Kasumi-1 (cell line): Measurements from ENCODE around the gene LSMEM2.
"Not testable (repeated sequence)": the region's sequence is repeated elsewhere in the genome, so short reads cannot be mapped to it uniquely, and the experiment has no call there.

Source experiments
- DNase-seq, 2 experiments: peaks; one replicate each; lab custom pipeline; 2025; lab: John Stamatoyannopoulos, UW

The LSMEM2 gene

DNA sequence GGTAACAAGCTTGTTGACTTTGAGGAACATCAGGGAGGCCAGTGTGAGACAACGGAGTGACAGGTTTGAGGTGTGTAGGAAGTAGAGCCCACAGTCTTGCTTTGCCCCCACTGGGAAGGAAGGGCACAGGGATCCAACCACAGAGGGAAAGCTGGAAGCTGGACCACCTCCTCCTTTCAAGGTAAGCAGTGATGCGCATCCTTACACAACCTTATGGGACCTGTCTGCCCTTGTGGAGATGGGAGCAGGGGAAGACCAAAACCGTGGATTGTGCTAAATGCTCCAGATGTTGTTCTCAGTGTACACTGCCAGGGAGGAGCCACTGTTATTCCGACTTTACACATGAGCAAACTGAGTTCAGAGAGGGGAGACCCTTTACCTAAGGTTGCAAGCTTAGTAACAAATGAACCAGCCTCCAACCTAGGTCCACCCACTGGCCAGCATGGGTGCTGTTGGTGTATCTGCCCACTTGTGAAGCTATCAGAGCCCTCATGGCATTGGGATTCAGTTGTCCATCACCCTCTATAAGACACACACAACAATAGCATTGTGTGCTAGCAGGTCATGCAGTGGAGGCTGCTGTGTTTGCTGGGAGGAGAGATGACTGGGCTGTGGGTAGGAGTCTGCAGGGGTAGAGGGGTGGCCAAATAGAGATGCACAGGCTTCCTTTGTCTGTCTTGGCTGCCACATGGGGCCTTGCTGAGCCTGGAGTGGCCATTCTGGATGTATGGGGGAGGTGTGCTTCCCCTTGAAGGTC is 586 bp upstream of the LSMEM2 start:
- DNase-seq = no peak

- DNase-seq = no peak
These were observed 549 bp downstream of the LSMEM2 start for GRCh38 chr3:50279255-50280016.

DNA sequence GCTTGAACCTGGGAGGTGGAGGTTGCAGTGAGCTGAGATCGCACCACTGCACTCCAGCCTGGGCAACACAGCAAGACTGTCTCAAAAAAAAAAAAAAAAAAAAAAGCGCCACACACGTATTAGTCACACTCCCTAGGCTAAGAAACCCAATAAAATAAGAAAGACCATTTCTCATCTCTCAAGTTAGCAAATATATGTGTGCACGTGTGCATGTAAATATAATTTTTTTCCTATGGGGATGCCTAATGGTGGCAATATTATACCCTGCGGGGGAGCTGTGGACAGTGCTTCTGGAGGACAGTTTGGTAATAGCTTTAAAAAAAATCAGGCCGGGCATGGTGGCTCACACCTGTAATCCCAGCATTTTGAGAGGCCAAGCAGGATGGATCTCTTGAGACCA is 5.2 kb downstream of the LSMEM2 start:
- not testable (repeated sequence) for DNase-seq

GRCh38 chr3:50286322-50287227 is 7.7 kb downstream of the LSMEM2 start:
- no peak for DNase-seq

DNA sequence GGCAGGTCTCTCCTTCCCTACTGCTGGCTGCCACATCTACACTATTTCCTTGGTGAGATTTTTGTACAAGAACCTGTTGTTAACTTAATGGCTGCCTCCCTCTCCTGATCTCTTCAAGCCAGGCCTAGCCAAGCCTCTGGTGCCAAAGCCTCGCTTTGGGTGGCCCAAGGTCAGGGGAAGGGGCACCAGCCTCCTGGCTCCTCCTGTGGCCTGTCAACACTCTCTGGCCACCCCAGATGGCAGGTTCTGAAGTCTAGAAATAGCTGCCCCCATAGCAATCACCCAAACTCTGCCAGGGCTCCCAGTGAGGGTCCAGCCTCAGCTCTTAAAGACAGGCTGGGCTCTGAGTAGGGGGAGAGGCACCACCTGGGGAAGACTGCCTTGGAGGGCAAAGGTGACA is 8.4 kb downstream of the LSMEM2 start:
- DNase-seq = no peak

DNA sequence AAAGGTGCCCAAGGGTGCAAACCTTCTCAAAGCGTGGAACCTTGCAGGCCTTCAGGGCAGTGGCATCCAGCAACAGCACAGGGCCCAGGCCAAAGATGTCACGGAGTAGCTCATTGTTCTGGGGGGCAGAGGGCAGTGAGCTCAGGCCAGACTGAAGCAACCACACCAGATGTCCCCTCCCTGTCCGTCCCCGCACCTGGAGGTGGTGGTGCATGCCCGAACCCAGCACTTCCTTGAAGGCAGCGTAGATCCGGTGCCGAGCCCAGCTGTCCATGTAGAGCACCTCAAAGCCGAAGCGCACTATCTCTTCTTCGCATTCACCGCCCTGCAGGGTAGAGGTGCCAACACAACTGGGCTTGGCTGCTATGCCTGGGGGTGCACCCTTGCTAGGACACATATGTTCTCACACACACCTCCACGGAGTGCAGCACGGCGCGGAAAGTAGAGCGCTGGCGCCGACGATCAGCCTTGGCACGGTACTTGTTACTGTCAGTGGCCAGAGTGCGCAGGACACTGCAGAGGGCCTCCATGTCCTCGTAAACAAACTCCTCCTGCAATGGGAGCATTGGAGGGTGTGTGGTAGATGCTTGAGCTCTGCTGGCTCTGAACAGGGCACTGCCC is 9.6 kb downstream of the LSMEM2 start:
- DNase-seq = no peak

DNA sequence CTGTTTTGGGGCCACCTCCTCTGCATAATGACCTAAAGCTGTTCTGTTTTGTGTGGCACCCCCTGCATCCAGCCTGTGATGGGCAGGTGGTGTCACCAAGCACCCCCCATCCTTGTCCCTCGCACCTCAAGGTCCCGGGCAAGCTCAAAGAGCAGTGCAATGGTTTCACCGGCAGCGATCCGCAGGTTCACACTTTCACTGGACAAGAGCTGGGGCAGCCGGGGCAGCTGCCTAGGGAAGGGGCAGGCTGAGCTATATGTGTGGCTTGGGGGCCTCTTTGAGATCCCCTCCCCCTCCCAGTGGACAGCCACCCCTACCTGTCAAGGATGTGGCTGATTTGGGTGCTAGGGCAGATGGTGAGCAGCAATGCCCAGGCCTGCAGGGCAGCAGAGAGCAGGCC is 10.2 kb downstream of the LSMEM2 start:
- no peak for DNase-seq

GRCh38 chr3:50290161-50290641 is 11.3 kb downstream of the LSMEM2 start:
- no peak for DNase-seq

DNA sequence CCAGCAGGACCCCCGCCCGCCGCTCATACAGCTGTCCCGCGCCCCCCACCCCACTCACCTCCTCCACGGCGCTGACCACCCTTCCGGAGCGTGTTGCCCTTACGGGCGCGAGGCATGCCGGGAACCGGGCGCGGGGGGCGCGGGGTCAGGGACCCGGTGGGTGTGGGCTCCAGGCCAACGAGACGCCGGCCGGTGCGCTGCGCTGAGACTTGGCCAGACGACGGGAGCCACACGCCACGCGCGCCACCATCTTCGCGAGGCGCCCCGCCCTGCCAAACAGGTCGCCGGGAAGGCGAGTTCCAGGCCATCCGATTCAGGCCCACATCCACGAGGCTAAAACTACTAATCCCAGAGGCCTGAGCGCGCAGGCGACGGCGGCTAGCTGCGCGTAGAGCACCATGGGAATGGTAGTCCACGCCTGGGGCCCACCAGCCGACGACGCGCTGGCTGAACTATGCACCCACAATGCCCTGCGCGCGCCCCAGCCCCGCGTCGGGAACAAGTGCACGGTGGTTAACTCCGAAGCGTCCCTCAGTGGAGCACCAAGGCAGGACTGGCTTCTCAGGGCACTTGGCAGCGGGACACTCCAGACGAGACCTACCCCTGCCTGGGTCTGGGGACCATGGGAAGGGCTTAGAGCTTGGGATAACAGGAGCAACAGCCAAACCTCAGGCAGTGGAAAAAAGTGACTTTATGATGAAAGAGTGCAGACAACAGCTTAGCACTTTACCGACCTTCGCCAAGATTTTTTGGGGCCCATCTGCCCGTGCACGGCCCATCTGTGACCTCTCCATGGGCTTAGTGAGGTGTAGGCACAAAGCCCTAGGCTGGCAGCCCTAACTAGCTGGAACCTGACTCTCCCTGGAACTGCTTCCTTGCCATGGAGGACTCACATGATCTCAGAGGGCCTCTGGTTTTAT is 13.5 kb downstream of the LSMEM2 start, which contains the start of gene IFRD2:
TSS of gene IFRD2 (minus strand) at position 271 of the 920 bp plus-strand sequence. CDS start at position 116, 155 bp downstream.
- DNase-seq = peak; percentile 95 to 97

DNA sequence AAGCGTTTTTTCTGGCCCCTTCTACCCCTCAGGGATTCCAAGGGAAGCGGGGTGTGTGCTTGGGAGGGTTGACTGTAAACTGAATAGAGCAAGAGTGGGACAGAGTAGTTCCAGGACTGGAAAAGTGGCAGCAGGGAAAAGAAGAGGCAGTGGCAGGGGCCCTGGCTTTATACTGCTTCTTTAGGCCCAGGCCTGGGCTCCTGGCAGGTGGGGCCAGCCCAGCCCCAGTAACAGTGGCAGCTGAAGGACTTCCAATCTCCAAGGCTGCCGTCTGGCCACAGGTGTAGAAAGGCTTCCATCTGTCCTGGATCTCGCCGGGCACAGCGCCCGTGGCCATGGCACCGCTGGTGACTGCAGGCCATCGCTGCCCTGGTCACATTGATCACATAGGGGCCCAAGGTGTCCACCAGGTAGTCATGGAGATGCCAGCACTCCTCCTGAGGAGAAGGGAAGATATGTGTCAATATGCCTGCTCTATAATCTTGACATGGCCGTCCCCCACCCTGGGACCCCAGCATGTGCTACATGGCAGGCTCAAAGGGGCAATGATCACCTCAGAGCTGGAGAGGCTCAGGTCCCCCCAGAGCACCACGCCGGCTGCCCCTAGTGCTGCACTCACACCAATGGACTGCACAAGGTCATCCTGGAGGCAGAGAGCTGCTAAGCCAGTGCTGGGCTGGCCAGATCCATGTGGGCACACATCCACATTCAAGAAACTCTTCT is 14.4 kb downstream of the LSMEM2 start:
- no peak for DNase-seq

- no peak for DNase-seq
These were observed 15.2 kb downstream of the LSMEM2 start for GRCh38 chr3:50294089-50294488.

DNA sequence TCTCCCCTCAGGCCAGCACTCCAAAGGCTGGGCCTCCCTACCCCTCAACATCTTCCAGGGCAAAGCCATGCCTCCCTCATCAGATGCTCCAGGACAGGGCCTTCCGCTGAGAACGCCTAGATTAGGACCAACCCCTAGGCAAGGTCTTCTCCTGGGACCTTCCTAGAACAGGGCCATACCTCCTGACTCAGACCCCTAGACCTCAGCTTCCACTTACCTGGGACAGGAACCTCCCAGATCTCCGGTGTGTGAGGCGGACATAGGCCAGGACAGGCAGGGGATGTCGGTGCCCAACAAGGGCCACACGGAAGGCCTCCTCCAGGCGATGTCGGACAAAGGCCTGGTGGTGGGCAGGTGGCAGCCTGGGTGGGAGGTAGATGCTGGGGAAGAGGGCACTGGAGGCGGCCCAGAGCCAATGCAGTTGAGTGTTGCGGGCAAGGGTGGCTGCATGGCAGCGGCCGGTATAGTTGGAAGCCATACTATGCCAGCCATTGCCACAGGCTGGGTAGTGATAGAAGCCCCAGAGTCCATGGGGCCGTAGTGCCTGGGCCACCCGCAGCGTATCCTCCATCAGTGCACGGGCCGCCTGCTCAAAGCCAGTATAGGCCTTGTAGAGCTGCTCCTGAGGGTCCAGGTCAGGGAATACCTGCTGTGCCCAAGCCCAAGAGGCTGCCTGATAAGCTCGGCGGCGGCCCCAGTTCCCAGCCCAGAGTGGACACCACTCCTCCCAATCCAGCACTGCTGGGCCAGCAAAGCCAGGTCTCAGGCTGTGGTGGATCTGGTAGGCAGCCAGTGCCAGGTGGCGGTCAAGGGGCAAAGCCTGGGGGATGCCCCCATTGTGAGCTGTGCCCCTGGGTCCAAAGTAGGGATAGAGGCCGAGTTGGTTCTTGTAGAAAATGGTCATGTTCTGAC is 15.9 kb downstream of the LSMEM2 start:
- no peak for DNase-seq

- DNase-seq = no peak
These were observed 16.9 kb downstream of the LSMEM2 start for GRCh38 chr3:50295553-50296431.

DNA sequence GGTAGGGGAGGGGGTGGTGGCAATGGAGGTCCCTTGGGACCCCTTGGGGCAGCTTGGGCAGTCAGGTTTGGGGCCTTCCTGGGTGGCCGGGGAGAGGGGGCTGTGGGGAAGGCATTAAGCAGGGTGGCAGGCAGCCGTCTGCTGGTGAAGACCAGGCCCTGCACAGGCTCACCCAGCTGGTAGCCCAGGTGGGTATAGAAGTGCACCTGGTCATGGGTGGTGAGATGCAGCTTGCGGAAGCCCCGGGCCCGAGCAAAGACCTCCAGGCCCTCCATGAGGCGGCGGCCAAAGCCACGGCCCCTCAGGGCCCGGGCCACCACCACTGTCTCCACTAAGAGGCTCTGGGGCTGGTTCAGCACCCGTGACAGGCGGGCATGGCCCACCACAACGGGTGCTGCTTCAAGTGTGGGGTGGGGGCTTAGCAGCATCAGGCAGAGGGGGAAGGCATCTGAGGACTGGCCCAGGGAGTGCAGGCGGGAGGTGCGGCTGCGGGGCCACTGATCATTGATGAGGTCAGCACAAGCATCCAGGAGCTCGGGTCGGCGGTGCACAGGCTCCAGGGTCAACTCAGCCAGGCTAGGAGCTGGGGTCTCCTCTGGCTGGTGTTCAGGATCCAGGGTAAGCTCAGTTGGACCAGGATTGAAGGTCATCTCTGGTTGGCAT is 18.0 kb downstream of the LSMEM2 start:
- no peak for DNase-seq

GRCh38 chr3:50297384-50297775 is 18.5 kb downstream of the LSMEM2 start:
- no peak for DNase-seq

DNA sequence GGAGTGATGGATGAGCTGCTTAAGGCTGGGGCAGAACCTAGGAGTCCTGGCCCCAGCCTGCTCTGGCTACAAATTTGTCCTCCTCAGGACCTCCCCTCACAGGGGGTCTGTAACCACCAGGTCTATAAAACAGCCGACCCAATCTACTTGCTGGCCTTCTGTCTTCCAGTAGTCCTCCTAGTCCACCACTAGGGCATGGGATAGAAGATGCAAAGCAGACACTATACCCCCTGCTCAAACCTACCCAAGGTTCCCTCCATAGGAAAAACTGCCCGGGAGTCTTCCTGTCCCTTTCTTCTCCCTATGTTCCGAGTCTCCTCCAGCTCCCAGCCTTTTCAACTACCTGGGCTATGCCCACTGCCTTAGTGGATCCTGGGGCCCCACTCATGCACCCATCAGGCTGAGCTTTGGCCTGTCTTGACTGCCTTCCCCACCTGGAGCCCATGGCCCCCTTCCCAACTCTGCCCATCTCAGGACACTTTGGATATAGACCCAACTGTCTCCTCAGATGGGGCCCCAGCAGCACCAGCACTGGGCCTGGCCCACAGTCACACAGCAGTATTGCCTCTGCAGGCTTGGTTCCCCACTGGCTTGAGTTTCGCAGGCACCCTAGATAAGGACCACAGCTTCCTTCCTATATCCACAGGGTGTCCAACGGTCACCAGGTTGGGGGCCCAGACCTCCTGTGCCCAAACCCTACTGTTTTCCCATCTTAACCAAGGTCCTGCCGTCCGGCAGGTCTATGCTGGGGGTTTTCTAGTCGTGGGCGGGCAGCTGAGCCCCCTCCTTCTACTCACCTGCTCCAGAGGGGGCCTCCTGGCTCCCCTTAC is 19.2 kb downstream of the LSMEM2 start:
- peak in 1 of 2 experiments; percentile 34 for DNase-seq
